Limb (tissue), 2 donors: ENCODE data around the gene ZNF652.

Experiments
- DNase-seq, 2 donors: peaks; one replicate each; pipeline ENCODE4 v3.0.0-alpha.2; 2016; ENCODE audit errors: extremely low spot score in 2 of 2

ZNF652 gene

GRCh38 chr17:49359990-49360795 lies 1.9 kb downstream of the ZNF652 start:
- DNase-seq, result no peak

- no peak for DNase-seq
Observed at GRCh38 chr17:49358641-49359247, 3.3 kb downstream of the ZNF652 start.

GRCh38 chr17:49357516-49357915 lies 4.5 kb downstream of the ZNF652 start:
- no peak for DNase-seq

GRCh38 chr17:49356320-49356719 lies 5.7 kb downstream of the ZNF652 start:
- DNase-seq, result no peak

- no peak for DNase-seq
Observed at GRCh38 chr17:49353607-49354006, 8.4 kb downstream of the ZNF652 start.

- no peak for DNase-seq
Observed at GRCh38 chr17:49352587-49353154, 9.4 kb downstream of the ZNF652 start.

GRCh38 chr17:49351572-49352140 lies 10.4 kb downstream of the ZNF652 start:
- no peak for DNase-seq

GRCh38 chr17:49349541-49349940 lies 12.5 kb downstream of the ZNF652 start:
- DNase-seq, result no peak

- no peak for DNase-seq
Observed at GRCh38 chr17:49344914-49345313, 17.1 kb downstream of the ZNF652 start.

- no peak for DNase-seq
Observed at GRCh38 chr17:49343273-49343672, 18.8 kb downstream of the ZNF652 start.

GRCh38 chr17:49342575-49342936 lies 19.5 kb downstream of the ZNF652 start:
- no peak for DNase-seq

GRCh38 chr17:49341356-49341755 lies 20.7 kb downstream of the ZNF652 start:
- DNase-seq, result no peak

GRCh38 chr17:49339354-49339753 lies 22.7 kb downstream of the ZNF652 start:
- no peak for DNase-seq

GRCh38 chr17:49338883-49339282 lies 23.2 kb downstream of the ZNF652 start:
- DNase-seq, result no peak

- no peak for DNase-seq
Observed at GRCh38 chr17:49337884-49338283, 24.2 kb downstream of the ZNF652 start.

GRCh38 chr17:49334744-49335512 lies 27.1 kb downstream of the ZNF652 start:
- no peak for DNase-seq

GRCh38 chr17:49333804-49334203 lies 28.2 kb downstream of the ZNF652 start:
- no peak for DNase-seq

GRCh38 chr17:49327835-49328784 lies 33.9 kb downstream of the ZNF652 start:
- no peak for DNase-seq

- DNase-seq, result no peak
Observed at GRCh38 chr17:49325980-49326379, 36.1 kb downstream of the ZNF652 start.

GRCh38 chr17:49318435-49318965 lies 43.5 kb downstream of the ZNF652 start:
- DNase-seq, result no peak
